ENCODE results near the gene RHBDD1.
A peak's percentile ranks its signal among the peaks of the same experiment; 100 is the strongest.

RHBDD1 gene

GRCh38 chr2:226887940-226888339 lies 52.1 kb downstream of the RHBDD1 start:
- no peak overlapping the region for H3K4me3 ChIP-seq (ENCODE audit: low read depth, low read length)
- no peak for TF ChIP-seq CTCF (IDR thresholded peaks at IDR 0.05; ENCODE audit: low read depth, low read length, missing control alignments)
- DNase-seq (ENCODE audit: low read depth), result no peak
- in situ Hi-C loops (cut with HindIII; ENCODE audit: low sequenced_read_pairs), result no loop called here

- in situ Hi-C loops (cut with HindIII; ENCODE audit: low sequenced_read_pairs), result no loop called here
- H3K4me3 ChIP-seq (ENCODE audit: low read depth, low read length), result no peak overlapping the region
- no peak for TF ChIP-seq CTCF (IDR thresholded peaks at IDR 0.05; ENCODE audit: low read depth, low read length, missing control alignments)
- no peak for DNase-seq (ENCODE audit: low read depth)
These were observed 52.6 kb downstream of the RHBDD1 start for GRCh38 chr2:226888378-226888965.

DNA sequence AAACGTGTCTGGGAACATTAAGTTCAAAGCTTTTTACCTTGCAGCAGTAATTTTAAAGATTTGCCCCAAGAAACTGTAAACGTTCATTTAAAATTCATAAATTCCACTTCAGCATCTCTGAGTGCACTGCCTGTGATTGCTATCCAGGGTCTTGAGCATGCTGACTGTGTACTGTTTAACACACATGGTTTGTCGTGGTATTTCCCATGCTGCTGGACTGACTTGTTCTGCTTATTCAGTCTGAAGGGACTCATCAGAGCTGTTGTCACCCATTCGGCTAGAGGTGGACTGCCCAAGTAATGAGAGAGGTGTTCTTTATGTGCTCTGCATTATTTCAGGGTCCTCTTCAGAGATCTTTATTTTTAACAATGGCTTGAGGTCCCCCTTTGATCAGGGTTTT lies 53.1 kb downstream of the RHBDD1 start:
- no peak for TF ChIP-seq CTCF (IDR thresholded peaks at IDR 0.05; ENCODE audit: low read depth, low read length, missing control alignments)
- in situ Hi-C loops (cut with HindIII; ENCODE audit: low sequenced_read_pairs), result no loop called here
- H3K4me3 ChIP-seq (ENCODE audit: low read depth, low read length), result no peak overlapping the region
- no peak for DNase-seq (ENCODE audit: low read depth)

DNA sequence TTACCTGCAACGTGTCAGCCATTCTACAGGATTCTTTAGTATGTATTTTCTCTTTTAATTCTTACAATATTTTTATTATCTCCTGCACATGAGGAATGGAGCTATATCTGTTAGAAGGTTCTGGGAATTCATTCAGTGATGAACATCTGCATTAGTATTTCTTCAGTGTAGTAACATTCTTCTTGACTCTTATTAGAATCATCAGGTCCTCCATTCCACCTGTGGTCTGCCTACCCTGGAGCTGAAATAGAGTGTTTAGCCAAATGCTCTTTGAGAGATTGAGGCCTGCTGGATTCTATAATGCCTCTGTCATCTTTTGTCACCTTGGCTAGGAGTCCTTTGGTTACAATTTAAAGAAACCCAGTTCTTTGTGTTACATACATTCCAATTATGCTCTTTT lies 54.4 kb downstream of the RHBDD1 start:
- H3K4me3 ChIP-seq (ENCODE audit: low read depth, low read length), result no peak overlapping the region
- in situ Hi-C loops (cut with HindIII; ENCODE audit: low sequenced_read_pairs), result no loop called here
- no peak for DNase-seq (ENCODE audit: low read depth)
- no peak for TF ChIP-seq CTCF (IDR thresholded peaks at IDR 0.05; ENCODE audit: low read depth, low read length, missing control alignments)

GRCh38 chr2:226891780-226892590 lies 56.1 kb downstream of the RHBDD1 start:
- DNase-seq (ENCODE audit: low read depth), result peak; percentile 34
- no peak overlapping the region for H3K4me3 ChIP-seq (ENCODE audit: low read depth, low read length)
- no peak for TF ChIP-seq CTCF (IDR thresholded peaks at IDR 0.05; ENCODE audit: low read depth, low read length, missing control alignments)
- in situ Hi-C loops (cut with HindIII; ENCODE audit: low sequenced_read_pairs), result no loop called here

GRCh38 chr2:226892729-226893128 lies 56.9 kb downstream of the RHBDD1 start:
- no peak for TF ChIP-seq CTCF (IDR thresholded peaks at IDR 0.05; ENCODE audit: low read depth, low read length, missing control alignments)
- in situ Hi-C loops (cut with HindIII; ENCODE audit: low sequenced_read_pairs), result no loop called here
- DNase-seq (ENCODE audit: low read depth), result no peak
- H3K4me3 ChIP-seq (ENCODE audit: low read depth, low read length), result no peak overlapping the region

Data from astrocyte of the cerebellum (primary cell).